HepG2 (cell line): Measurements from ENCODE around the gene WDR13. TPM values are rescaled to one million over a fixed set of nuclear protein-coding genes. Genes with fewer than 3 reads are reported as not detected.

ENCODE experiments used
- ATAD3A ChIP-seq: sonication (generic); formaldehyde crosslinking; IDR thresholded peaks from 2 replicates; pipeline ENCODE4 v1.4.0; 2020; ENCODE audit warnings: missing genetic modification reagents
- CEBPB ChIP-seq: IDR thresholded peaks from 2 replicates; pipeline ENCODE4 v1.6.1; 2011; ENCODE audit warnings: low read depth, low read length, improper control_type of control experiment, borderline replicate concordance
- CREBL2 ChIP-seq: sonication (generic); formaldehyde crosslinking; IDR thresholded peaks from 2 replicates; pipeline ENCODE4 v1.8.1; 2023; ENCODE audit warnings: missing genetic modification reagents, mild to moderate bottlenecking, borderline replicate concordance
- HOXD1 ChIP-seq: sonication (generic); formaldehyde crosslinking; IDR thresholded peaks from 2 replicates; pipeline ENCODE4 v1.5.0; 2020; ENCODE audit warnings: missing genetic modification reagents
- KMT2A ChIP-seq: sonication (generic); formaldehyde crosslinking; IDR thresholded peaks from 2 replicates; pipeline ENCODE4 v1.4.0; 2020; ENCODE audit warnings: missing genetic modification reagents
- MED13 ChIP-seq: sonication (generic); formaldehyde crosslinking; IDR thresholded peaks from 2 replicates; pipeline ENCODE4 v1.5.0; 2020; ENCODE audit warnings: missing genetic modification reagents
- NKX3-1 ChIP-seq: sonication (generic); formaldehyde crosslinking; IDR thresholded peaks from 2 replicates; pipeline ENCODE4 v1.5.0; 2020; ENCODE audit warnings: missing genetic modification reagents
- PAF1 ChIP-seq: IDR thresholded peaks from 2 replicates; pipeline ENCODE4 v1.6.1; 2016; ENCODE audit warnings: missing genetic modification reagents, missing compliant biosample characterization
- PHB2 ChIP-seq: fragments of 450-650 bp; IDR thresholded peaks from 2 replicates; pipeline ENCODE4 v1.6.1; 2018; ENCODE audit not compliant: partially characterized antibody
- RBAK ChIP-seq: sonication (generic); formaldehyde crosslinking; IDR thresholded peaks from 2 replicates; pipeline ENCODE4 v1.5.1; 2020; ENCODE audit warnings: mild to moderate bottlenecking, missing genetic modification reagents
- SMARCE1 ChIP-seq: fragments of 450-650 bp; IDR thresholded peaks from 2 replicates; pipeline ENCODE4 v1.6.1; 2017; ENCODE audit warnings: borderline replicate concordance
- SNAI1 ChIP-seq: sonication (generic); formaldehyde crosslinking; IDR thresholded peaks from 2 replicates; pipeline ENCODE4 v1.5.0; 2020; ENCODE audit warnings: mild to moderate bottlenecking, missing genetic modification reagents, borderline replicate concordance
- SRSF9 ChIP-seq: fragments of 200-400 bp; formaldehyde crosslinking; IDR thresholded peaks from 2 replicates; pipeline ENCODE4 v1.6.1; 2018; ENCODE audit warnings: borderline replicate concordance, mild to moderate bottlenecking, low read depth, low read length; ENCODE audit not compliant: insufficient read depth, poor library complexity, severe bottlenecking
- TFDP1 ChIP-seq: IDR thresholded peaks from 2 replicates; pipeline ENCODE4 v1.6.1; 2016; ENCODE audit warnings: missing compliant biosample characterization, missing genetic modification reagents, borderline replicate concordance
- YEATS2 ChIP-seq: sonication (generic); formaldehyde crosslinking; IDR thresholded peaks from 2 replicates; pipeline ENCODE4 v1.4.0; 2020; ENCODE audit warnings: missing genetic modification reagents, borderline replicate concordance
- ZFP41 ChIP-seq: sonication (generic); formaldehyde crosslinking; IDR thresholded peaks from 2 replicates; pipeline ENCODE4 v1.4.0; 2020; ENCODE audit warnings: mild to moderate bottlenecking, missing genetic modification reagents, borderline replicate concordance
- ZNF180 ChIP-seq: sonication (generic); formaldehyde crosslinking; IDR thresholded peaks from 2 replicates; pipeline ENCODE4 v1.4.0; 2020; ENCODE audit warnings: low read depth, missing genetic modification reagents, borderline replicate concordance
- ZNF263 ChIP-seq: sonication (generic); formaldehyde crosslinking; IDR thresholded peaks from 2 replicates; pipeline ENCODE4 v1.4.0; 2020; ENCODE audit warnings: missing genetic modification reagents
- ZNF510 ChIP-seq: sonication (generic); formaldehyde crosslinking; IDR thresholded peaks from 2 replicates; pipeline ENCODE4 v1.4.0; 2020; ENCODE audit warnings: low read depth, mild to moderate bottlenecking, missing genetic modification reagents
- ZNF572 ChIP-seq: sonication (generic); formaldehyde crosslinking; IDR thresholded peaks from 2 replicates; pipeline ENCODE4 v1.5.1; 2020; ENCODE audit warnings: mild to moderate bottlenecking, missing genetic modification reagents
- ZNF607 ChIP-seq: sonication (generic); formaldehyde crosslinking; IDR thresholded peaks from 2 replicates; pipeline ENCODE4 v1.5.1; 2020; ENCODE audit warnings: missing genetic modification reagents, mild to moderate bottlenecking, borderline replicate concordance
- ZSCAN31 ChIP-seq: sonication (generic); formaldehyde crosslinking; IDR thresholded peaks from 2 replicates; pipeline ENCODE4 v1.5.0; 2020; ENCODE audit warnings: low read depth, mild to moderate bottlenecking, missing genetic modification reagents
- polyA plus RNA-seq, 8 experiments: library from polyadenylated mRNA; depleted of rRNA in 3 of 8; stranded (reverse) in 7 of 8; unstranded in 1 of 8; fragments of >200 nt; fragmentation: Illumina TruSeq in 4 of 8; extraction: Trizol in 4 of 8; gene quantifications; 2 replicates each; pipeline versions ENCODE4 v1.2.1 to v1.2.3, GENCODE V29; 2011 to 2016; ENCODE audit warnings: low read depth in 4 of 8, missing spikeins in 1 of 8, mixed read lengths in 1 of 8; ENCODE audit not compliant: insufficient read depth in 1 of 8
- total RNA-seq, 5 experiments: library from RNA; depleted of rRNA; stranded (reverse); fragments of >200 nt; fragmentation: Illumina TruSeq; extraction: Trizol; gene quantifications; 2 replicates each; pipeline ENCODE4 v1.2.3, GENCODE V29; 2016; ENCODE audit warnings: low read depth in 1 of 5
- TF ChIP-seq, protein P1 (sequence below): sonication (generic); formaldehyde crosslinking; IDR thresholded peaks from 2 replicates; pipeline ENCODE4 v1.4.0; 2020; ENCODE audit warnings: missing genetic modification reagents
- TF ChIP-seq, protein P2 (sequence below): sonication (generic); formaldehyde crosslinking; IDR thresholded peaks from 2 replicates; pipeline ENCODE4 v1.5.1; 2020; ENCODE audit warnings: mild to moderate bottlenecking, missing genetic modification reagents, borderline replicate concordance

Gene WDR13
- total and polyA plus RNA-seq, 2 of the 13 experiments (the other 11 are each of a cell fraction or from before 2014, with no cell fraction given) = 28.7 to 37.1 TPM

DNA sequence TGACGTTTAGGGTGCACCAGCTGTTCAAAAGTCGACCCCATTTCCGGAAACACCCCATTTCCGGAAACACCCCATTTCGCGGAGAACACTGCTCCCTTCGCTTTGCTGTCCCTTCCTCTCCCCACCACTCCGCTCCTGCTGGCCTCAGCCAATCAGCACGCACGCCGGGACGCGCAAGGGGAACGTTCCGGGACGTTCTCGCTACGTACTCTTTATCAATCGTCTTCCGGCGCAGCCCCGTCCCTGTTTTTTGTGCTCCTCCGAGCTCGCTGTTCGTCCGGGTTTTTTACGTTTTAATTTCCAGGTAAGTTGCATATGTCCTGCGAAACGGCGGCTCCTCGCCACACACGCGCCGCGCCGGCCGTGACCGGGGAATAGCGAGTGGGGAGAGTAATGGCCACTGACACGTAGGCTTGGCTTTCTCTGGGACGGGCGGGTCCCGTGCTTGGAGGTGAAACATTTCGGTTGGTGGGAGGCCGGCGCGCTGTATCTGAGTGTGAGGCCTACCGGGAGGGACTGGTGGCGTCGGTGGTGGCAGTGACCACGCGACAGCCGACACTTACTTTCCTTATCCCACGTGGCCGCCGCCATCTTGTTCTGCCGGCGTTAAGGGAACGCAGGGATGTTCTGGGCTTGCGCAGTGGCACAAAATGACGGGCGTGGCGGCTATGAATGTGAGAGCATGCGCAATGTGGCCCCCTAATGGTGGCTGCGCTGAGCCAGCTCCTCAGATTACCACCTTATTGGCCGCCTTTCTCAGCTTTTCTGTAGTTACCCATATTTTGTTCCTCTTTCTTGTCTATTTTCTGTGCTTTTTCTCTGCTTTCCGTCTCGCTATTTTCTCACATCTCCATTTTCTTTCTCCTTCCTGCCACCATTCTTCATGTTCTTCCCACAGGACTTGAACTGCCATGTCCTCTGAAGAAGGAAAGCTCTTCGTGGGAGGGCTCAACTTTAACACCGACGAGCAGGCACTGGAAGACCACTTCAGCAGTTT, 22.7 kb upstream of the WDR13 start, which contains the start of gene RBM3 (continued):
- TF ChIP-seq YEATS2 (CRISPR knock-in tag) = peak; percentile 72; the same call in 1 of the 2 replicates
- no peak for TF ChIP-seq ZNF263 (CRISPR knock-in tag)
- no peak for TF ChIP-seq PHB2
- TF ChIP-seq KMT2A (CRISPR knock-in tag) = no peak
- TF ChIP-seq, protein P1, sequence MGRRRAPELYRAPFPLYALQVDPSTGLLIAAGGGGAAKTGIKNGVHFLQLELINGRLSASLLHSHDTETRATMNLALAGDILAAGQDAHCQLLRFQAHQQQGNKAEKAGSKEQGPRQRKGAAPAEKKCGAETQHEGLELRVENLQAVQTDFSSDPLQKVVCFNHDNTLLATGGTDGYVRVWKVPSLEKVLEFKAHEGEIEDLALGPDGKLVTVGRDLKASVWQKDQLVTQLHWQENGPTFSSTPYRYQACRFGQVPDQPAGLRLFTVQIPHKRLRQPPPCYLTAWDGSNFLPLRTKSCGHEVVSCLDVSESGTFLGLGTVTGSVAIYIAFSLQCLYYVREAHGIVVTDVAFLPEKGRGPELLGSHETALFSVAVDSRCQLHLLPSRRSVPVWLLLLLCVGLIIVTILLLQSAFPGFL (CRISPR knock-in tag) = no peak
- TF ChIP-seq ZNF510 (CRISPR knock-in tag) = no peak
- no peak for TF ChIP-seq ATAD3A (CRISPR knock-in tag)
- no peak for TF ChIP-seq ZFP41 (CRISPR knock-in tag)
- TF ChIP-seq SRSF9 = no peak
- TF ChIP-seq TFDP1 (CRISPR knock-in tag) = peak; percentile 24; the same call in 1 of the 2 replicates
- TF ChIP-seq MED13 = no peak
- TF ChIP-seq PAF1 (CRISPR knock-in tag) = no peak
- TF ChIP-seq RBAK = no peak
- TF ChIP-seq ZSCAN31 (CRISPR knock-in tag) = no peak
- TF ChIP-seq HOXD1 = 0 out of 2 replicates have a peak, but pooled peaks have one; percentile 29
- TF ChIP-seq CREBL2 = 0 out of 2 replicates have a peak, but pooled peaks have one; percentile 60
- TF ChIP-seq ZNF180 (CRISPR knock-in tag) = no peak
- TF ChIP-seq, protein P2, sequence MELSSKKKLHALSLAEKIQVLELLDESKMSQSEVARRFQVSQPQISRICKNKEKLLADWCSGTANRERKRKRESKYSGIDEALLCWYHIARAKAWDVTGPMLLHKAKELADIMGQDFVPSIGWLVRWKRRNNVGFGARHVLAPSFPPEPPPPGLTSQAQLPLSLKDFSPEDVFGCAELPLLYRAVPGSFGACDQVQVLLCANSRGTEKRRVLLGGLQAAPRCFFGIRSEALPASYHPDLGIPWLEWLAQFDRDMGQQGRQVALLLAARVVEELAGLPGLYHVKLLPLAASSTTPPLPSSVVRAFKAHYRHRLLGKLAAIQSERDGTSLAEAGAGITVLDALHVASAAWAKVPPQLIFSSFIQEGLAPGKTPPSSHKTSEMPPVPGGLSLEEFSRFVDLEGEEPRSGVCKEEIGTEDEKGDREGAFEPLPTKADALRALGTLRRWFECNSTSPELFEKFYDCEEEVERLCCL (CRISPR knock-in tag) = no peak
- TF ChIP-seq CEBPB = no peak
- TF ChIP-seq SMARCE1 = no peak
- TF ChIP-seq NKX3-1 (CRISPR knock-in tag) = no peak
- no peak for TF ChIP-seq SNAI1 (CRISPR knock-in tag)
- TF ChIP-seq ZNF607 = 0 out of 2 replicates have a peak, but pooled peaks have one; percentile 37
- TF ChIP-seq ZNF572 (CRISPR knock-in tag) = peak; percentile 18; the same call in 1 of the 2 replicates
